GM13976 (cell line): ENCODE results near the gene AIM2.

ENCODE experiments used
- DNase-seq: peaks from one replicate; pipeline ENCODE4 v3.0.0; 2012; ENCODE audit warnings: low spot score
- in situ Hi-C: fragments of 300-500 bp; cut with MboI; formaldehyde crosslinking; loops from one replicate; pipeline ENCODE4 v1.12.0; 2022; ENCODE audit warnings: low sequenced_read_pairs, mixed read lengths, inconsistent platforms; ENCODE audit not compliant: unreplicated experiment
- TF ChIP-seq, protein P1 (sequence below): IDR thresholded peaks from 2 replicates; pipeline ENCODE4 v1.5.1; 2012; ENCODE audit warnings: borderline replicate concordance, mild to moderate bottlenecking; ENCODE audit not compliant: insufficient read depth; ENCODE audit errors: extremely low read depth, missing control alignments, control extremely low read depth

The AIM2 gene

DNA sequence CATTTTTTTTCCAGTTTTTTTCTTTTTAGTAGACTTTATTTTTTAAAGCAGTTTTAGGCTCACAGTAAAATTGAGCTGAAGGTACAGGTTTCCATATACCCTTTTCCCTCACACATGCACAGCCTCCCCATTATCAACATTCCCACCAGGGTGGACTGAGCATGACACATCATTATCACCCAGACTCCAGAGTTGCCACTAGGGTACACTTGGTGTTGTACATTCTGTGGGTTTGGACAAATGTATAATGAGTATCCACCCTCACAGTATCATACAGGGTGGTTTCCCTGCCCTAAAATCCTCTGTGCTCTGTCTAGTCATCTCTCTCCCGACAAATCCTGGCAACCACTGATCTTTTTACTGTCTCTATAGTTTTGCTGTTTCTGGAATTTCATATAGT, 3.0 kb upstream of the AIM2 start:
- in situ Hi-C loops = no loop called here
- no peak for DNase-seq
- TF ChIP-seq, protein P1, sequence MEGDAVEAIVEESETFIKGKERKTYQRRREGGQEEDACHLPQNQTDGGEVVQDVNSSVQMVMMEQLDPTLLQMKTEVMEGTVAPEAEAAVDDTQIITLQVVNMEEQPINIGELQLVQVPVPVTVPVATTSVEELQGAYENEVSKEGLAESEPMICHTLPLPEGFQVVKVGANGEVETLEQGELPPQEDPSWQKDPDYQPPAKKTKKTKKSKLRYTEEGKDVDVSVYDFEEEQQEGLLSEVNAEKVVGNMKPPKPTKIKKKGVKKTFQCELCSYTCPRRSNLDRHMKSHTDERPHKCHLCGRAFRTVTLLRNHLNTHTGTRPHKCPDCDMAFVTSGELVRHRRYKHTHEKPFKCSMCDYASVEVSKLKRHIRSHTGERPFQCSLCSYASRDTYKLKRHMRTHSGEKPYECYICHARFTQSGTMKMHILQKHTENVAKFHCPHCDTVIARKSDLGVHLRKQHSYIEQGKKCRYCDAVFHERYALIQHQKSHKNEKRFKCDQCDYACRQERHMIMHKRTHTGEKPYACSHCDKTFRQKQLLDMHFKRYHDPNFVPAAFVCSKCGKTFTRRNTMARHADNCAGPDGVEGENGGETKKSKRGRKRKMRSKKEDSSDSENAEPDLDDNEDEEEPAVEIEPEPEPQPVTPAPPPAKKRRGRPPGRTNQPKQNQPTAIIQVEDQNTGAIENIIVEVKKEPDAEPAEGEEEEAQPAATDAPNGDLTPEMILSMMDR = no peak

DNA sequence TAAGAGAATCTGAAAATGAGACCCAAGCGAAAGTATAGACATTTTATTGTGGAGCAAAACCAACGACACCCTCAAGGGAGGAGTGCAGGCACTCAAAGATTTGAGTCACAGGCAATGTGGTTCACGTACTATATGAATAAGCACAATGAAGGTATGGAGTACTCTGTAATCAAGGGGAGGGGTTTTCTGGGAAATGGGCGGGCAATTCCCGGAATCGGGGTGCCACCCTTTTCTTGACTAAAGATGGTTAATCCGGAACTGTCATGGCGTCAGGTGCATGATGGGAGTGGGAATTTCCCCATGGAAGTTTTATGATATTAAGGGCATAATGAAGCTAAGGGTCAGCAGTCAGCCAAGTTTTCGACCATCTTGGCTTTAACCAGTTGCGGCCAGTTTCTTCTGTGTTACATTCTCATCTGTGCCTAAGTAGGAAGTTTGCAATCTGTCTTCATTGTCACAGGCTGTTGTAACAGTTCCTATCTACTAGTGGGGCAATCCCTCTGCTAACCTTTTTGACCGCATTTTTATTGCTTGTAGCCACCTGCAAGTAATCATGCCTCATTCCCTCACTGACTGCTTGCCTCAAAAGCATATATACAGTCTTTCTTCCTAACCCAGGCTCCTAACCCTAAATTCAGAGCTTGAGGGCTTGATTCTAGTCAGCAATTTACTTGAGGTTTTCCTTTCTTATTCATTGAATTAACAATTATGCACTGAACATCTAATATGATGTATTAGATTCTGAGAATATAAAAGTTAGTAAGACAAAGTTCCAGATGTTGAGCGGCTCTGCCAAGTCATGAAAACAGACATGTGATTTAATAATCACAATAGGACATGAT, 775 bp upstream of the AIM2 start:
- in situ Hi-C loops = no loop called here
- peak; percentile 46 for DNase-seq
- TF ChIP-seq, protein P1 = no peak

DNA sequence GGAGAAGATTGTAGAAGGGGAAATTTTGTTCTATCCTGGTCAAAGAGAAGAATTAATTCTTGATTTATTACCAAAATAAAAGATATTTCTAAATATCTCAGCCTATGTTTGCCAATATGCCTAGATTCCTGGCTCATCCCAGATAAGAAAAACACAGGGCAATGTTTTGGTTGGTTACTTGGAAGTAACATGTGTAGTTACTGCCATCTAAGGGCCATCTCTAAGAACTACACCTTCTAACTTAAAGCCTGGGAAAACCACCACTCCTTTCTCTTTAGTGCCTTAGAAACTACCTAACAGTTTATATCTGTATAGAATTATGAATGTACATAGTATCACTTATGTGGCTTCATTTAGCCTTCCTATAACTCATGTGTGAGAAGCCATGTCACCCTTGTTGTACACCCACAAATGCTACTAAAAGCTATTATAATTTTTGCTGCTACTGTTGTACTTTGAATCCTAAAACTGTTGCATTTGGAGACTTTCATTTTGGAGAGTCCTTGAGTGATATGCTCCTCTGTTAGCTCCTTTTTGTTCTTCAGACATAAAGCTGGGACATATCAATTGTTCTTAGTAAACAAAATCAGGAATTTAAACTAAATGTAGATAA, 4.5 kb downstream of the AIM2 start:
- DNase-seq = peak; percentile 29
- TF ChIP-seq, protein P1 = peak; percentile 54
- in situ Hi-C loops = loop anchor here (5.0 kb wide), 1 partner anchor 60 kb away; no protein-coding TSS in a partner anchor

DNA sequence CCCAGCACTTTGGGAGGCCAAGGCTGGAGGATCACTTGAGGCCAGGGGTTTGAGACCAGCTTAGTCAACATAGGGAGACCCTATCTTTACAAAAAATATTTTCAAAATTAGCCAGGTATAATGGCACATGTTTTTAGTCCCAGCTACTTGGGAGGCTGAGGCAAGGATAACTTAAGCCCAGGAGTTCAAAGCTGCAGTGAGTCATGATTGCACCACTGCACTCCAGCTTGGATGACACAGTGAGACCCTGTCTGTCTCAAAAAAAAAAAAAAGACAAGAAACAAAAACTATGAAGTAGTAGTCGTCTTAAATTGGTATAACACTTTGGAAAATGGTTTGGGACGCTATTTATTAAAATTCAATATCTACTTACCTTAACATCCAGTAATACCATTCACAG, 7.7 kb downstream of the AIM2 start:
- in situ Hi-C loops = no loop called here
- TF ChIP-seq, protein P1 = no peak
- DNase-seq = no peak

DNA sequence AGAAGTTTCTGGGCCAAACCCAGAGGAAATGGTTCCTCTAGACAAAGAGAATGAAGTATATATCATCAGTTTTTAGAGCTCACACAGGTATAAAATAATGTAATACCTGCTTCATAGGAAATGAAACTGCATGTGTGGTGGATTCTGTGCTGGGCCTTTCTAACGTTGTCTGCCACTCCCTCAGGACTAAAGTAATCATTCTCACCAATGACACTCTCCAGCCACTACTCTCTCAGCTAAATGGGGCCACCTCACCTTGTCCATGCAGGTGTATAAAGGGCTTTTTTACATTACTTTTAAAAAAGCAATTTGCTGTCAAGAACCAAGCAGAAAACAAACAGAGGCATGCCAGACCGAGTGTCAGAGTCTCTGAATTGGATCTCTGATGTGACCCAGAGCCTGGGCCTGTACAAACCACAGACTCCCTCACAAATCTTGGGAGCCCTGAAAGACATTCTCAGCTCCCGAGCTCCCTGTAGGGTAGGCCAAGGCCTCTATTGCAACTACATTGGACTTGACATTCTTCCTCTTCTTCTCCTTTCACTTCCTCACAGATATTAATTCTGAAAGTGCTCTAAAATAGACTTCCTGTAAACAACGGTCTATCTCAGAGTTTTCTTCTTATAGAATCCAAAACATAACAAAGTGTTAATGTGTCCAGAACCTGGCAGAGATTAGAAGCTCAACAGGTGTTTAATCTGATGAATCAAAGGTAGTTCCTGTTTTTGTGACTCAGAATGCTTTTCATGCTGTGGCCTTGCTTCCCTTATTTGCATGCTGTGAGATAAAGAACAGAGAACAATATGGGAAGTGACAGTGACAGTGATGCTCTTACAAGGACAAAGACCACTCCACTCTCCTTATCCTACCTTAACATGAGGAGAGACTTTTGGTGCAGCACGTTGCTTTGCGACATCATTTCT, 8.6 kb downstream of the AIM2 start:
- in situ Hi-C loops = no loop called here
- TF ChIP-seq, protein P1 = no peak
- peak; percentile 45 for DNase-seq

DNA sequence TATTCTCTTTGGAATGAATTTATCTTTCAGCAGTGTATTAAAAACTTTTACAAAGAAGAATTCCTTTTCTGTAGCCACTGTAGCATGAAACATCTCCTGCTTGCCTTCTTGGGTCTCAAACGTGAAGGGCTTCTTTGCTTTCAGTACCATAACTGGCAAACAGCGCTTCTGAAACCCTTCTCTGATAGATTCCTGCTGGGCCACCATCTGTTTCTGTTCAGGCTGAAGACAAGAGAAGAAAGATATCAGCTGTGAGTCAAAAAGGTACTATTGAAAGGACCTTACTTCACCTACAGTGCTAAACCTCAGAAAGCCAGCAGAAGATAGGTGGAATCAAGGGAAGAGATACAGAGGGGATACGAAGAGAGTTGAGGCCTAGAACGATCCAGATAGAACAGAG, 10.5 kb downstream of the AIM2 start:
- in situ Hi-C loops = no loop called here

More for the DNA sequence above, 10.5 kb downstream of the AIM2 start:
- no peak for DNase-seq
- TF ChIP-seq, protein P1 = no peak
